ENCODE measurements around the gene POLA2. TPM values are rescaled to one million over a fixed set of nuclear protein-coding genes. Genes with fewer than 3 reads are reported as not detected.
"Not testable (repeated sequence)": the region's sequence is repeated elsewhere in the genome, so short reads cannot be mapped to it uniquely, and the experiment has no call there.

Gene POLA2
- total RNA-seq, 2 experiments from 2014 or later, result 47.7 to 55.2 TPM

DNA sequence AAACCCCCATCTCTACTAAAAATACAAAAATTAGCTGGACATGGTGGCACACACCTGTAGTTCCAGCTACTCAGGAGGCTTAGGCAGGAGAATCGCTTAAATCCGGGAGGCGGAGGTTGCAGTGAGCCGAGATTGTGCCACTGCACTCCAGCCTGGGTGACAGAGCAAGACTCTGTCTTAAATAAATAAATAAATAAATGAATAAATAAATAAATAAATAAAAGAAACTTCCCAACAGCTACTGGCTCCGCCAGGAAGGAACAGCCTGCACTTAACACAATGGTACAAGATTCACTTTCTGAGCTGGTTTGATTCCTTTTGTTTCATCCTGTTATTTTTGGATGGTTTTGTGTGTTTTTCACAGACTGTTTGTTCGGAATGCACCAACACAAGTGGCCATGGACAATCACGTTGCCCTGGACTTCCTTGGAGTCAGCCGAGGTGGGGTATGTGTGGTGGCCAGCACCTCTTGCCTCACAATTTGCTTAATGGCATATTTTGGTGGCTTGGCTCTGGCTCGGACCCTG, 13.5 kb upstream of the POLA2 start:
- H3K36me3 Mint-ChIP-seq (ENCODE audit: low read depth); H3K27ac Mint-ChIP-seq; POLR2A ChIA-PET; H3K4me3 Mint-ChIP-seq; H3K4me1 Mint-ChIP-seq; H3K27me3 Mint-ChIP-seq; H3K9me3 Mint-ChIP-seq; DNase-seq: not testable (repeated sequence)
- CTCF ChIA-PET, result interaction anchor here (1.1 kb wide), 2 partner anchors 48 to 402 kb away, joined by 3 read pairs; no protein-coding TSS in a partner anchor

GRCh38 chr11:65251476-65251875, 10.3 kb upstream of the POLA2 start:
- ChIA-PET CTCF (interaction anchor here (1.0 to 2.0 kb wide), 4 partner anchors 14 to 140 kb away, joined by 3 to 9 read pairs (median 6); partner anchors contain the start of gene TM7SF2), POLR2A (no interaction called here)
- Mint-ChIP-seq H3K4me3 (no peak overlapping the region), H3K9me3 (no peaks in the 10 kb centered on the region), H3K36me3 (ENCODE audit: low read depth) (no peaks in the 10 kb centered on the region), H3K27me3 (peaks cover 3% of the 10 kb centered on the region), H3K4me1 (no peaks in the 10 kb centered on the region), H3K27ac (no peak overlapping the region)
- no peak for DNase-seq

DNA sequence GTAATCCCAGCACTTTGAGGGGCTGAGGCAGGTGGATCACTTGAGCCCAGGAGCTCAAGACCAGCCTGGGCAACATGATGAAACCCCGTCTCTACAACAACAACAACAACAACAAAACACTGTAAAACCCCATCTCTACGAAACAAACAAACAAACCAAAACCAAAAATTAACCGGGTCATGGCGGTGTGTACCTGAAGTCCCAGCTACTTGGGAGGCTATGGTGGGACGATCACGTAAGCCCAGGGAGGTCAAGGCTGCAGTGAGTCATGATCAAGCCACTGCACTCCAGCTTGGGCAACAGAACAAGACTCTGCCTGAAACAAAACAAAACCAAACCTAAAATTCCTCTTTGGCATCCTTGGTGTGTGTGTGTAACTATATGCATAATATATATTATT, 7.0 kb upstream of the POLA2 start:
- no peak for DNase-seq
- peaks cover 3% of the 10 kb centered on the region for H3K27me3 Mint-ChIP-seq
- no peak overlapping the region for H3K4me3 Mint-ChIP-seq
- POLR2A ChIA-PET, result no interaction called here
- no peaks in the 10 kb centered on the region for H3K36me3 Mint-ChIP-seq (ENCODE audit: low read depth)
- H3K9me3 Mint-ChIP-seq, result no peaks in the 10 kb centered on the region
- peaks cover 9% of the 10 kb centered on the region for H3K4me1 Mint-ChIP-seq
- CTCF ChIA-PET, result interaction anchor here (1.1 to 2.1 kb wide), 2 partner anchors 10 to 75 kb away, joined by 4 to 5 read pairs; no protein-coding TSS in a partner anchor
- no peak overlapping the region for H3K27ac Mint-ChIP-seq

DNA sequence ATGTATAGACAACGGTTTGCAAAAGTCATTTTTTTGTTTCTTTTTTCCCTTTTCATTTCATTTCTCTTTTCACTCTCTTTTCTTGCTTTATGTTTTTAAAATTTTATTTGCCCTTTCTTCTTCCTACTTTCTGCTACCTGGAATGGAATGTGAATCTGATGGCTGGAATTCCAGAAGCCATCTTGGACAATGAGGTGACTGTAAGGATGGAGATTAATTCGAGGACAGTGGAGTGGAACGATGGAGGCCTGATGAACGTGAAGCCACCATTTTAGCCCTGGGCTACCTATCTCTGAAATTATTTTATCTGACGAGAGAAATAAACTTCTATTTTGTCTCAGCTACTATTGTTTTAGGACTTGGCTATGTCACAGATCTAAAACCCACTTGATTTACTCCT, 2.8 kb upstream of the POLA2 start:
- Mint-ChIP-seq H3K27ac (peak overlapping the region; percentile 46), H3K27me3 (peaks cover 3% of the 10 kb centered on the region), H3K9me3 (no peaks in the 10 kb centered on the region), H3K4me3 (no peak overlapping the region), H3K36me3 (ENCODE audit: low read depth) (peaks cover 5% of the 10 kb centered on the region), H3K4me1 (peaks cover 40% of the 10 kb centered on the region)
- ChIA-PET CTCF (interaction anchor here (0.7 to 1.1 kb wide), 3 partner anchors 9 to 57 kb away, joined by 3 to 4 read pairs (median 3); no protein-coding TSS in a partner anchor), POLR2A (no interaction called here)
- no peak for DNase-seq

- POLR2A ChIA-PET, result no interaction called here
- H3K27ac Mint-ChIP-seq, result no peak overlapping the region
- peaks cover 50% of the 10 kb centered on the region for H3K4me1 Mint-ChIP-seq
- CTCF ChIA-PET, result no interaction called here
- no peak overlapping the region for H3K4me3 Mint-ChIP-seq
- no peak for DNase-seq
- peaks cover 11% of the 10 kb centered on the region for H3K36me3 Mint-ChIP-seq (ENCODE audit: low read depth)
- no peaks in the 10 kb centered on the region for H3K27me3 Mint-ChIP-seq
- H3K9me3 Mint-ChIP-seq, result no peaks in the 10 kb centered on the region
Measured at GRCh38 chr11:65260302-65260701, 1.5 kb upstream of the POLA2 start.

GRCh38 chr11:65260756-65261590, 789 bp upstream of the POLA2 start:
- peak overlapping the region; percentile 95 for H3K27ac Mint-ChIP-seq
- ChIA-PET CTCF (interaction anchor here (1.0 to 2.1 kb wide), 6 partner anchors 11 to 69 kb away, joined by 3 to 7 read pairs (median 6); partner anchors contain the start of gene CDC42EP2), POLR2A (interaction anchor here (0.9 to 1.0 kb wide), 2 partner anchors 54 to 238 kb away, joined by 4 read pairs; partner anchors contain the start of gene MALAT1)
- H3K9me3 Mint-ChIP-seq, result no peaks in the 10 kb centered on the region
- H3K36me3 Mint-ChIP-seq (ENCODE audit: low read depth), result peaks cover 13% of the 10 kb centered on the region
- peaks cover 57% of the 10 kb centered on the region for H3K4me1 Mint-ChIP-seq
- H3K4me3 Mint-ChIP-seq, result peak overlapping the region; percentile 97
- no peaks in the 10 kb centered on the region for H3K27me3 Mint-ChIP-seq
- no peak for DNase-seq

- CTCF ChIA-PET, result interaction anchor here (0.7 to 2.1 kb wide), 9 partner anchors 15 to 244 kb away, joined by 3 to 7 read pairs (median 5); partner anchors contain the start of gene CDC42EP2
- peak overlapping the region; percentile 97 for H3K4me3 Mint-ChIP-seq
- H3K27ac Mint-ChIP-seq, result peak overlapping the region; percentile 95
- POLR2A ChIA-PET, result interaction anchor here (0.5 to 1.1 kb wide), 3 partner anchors 10 to 165 kb away, joined by 3 read pairs; partner anchors contain the start of gene ZNHIT2
- peaks cover 22% of the 10 kb centered on the region for H3K36me3 Mint-ChIP-seq (ENCODE audit: low read depth)
- peaks cover 63% of the 10 kb centered on the region for H3K4me1 Mint-ChIP-seq
- peak; percentile 62 for DNase-seq
- H3K27me3 Mint-ChIP-seq, result no peaks in the 10 kb centered on the region
- H3K9me3 Mint-ChIP-seq, result no peaks in the 10 kb centered on the region
Measured at GRCh38 chr11:65262381-65262680, 569 bp downstream of the POLA2 start.

DNA sequence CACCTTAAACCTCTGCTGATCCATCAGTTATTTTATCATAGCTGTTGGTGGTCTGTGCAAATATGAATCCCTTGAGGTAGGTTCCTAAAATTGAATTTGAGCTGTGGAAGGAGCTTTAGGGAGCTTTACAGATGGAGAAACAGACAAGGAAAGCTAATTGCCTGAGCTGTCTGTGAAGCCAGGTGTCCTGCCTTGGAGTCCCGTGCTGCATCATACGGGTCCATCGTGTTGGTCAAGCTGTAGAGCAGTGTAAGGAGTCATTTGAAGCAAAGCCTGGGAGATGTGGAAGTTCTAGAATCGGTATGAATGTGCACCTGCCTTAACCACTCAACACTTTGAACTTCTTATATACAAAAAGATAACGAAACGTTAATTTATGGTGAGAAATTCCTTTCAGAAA, 1.0 kb downstream of the POLA2 start:
- ChIA-PET POLR2A (interaction anchor here (0.5 to 1.1 kb wide), 2 partner anchors 9 to 165 kb away, joined by 3 read pairs; no protein-coding TSS in a partner anchor), CTCF (interaction anchor here (0.5 to 2.1 kb wide), 10 partner anchors 12 to 244 kb away, joined by 3 to 7 read pairs (median 4); partner anchors contain the start of gene CDC42EP2)
- Mint-ChIP-seq H3K9me3 (no peaks in the 10 kb centered on the region), H3K4me3 (peak overlapping the region; percentile 97), H3K27ac (peak overlapping the region; percentile 95), H3K27me3 (no peaks in the 10 kb centered on the region), H3K4me1 (peaks cover 63% of the 10 kb centered on the region), H3K36me3 (ENCODE audit: low read depth) (peaks cover 24% of the 10 kb centered on the region)
- no peak for DNase-seq

DNA sequence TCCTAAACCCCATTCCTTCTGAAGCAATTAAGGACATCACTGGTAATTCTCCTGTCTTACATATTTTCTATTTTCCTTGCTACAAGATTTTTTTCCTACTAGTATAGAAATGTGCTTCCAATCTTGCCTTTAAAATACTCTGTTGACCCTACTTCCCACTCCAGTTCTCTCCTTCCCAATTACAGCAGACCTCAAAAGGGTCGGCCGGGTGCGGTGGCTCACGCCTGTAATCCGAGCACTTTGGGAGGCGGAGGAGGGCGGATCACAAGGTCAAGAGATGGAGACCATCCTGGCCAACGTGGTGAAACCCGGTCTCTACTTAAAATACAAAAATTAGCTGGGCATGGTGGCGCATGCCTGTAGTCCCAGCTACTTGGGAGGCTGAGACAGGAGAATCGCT, 3.0 kb downstream of the POLA2 start:
- H3K9me3 Mint-ChIP-seq, H3K27me3 Mint-ChIP-seq, DNase-seq, POLR2A ChIA-PET, H3K27ac Mint-ChIP-seq: not testable (repeated sequence)
- H3K4me3 Mint-ChIP-seq, result peak overlapping the region; percentile 10
- H3K36me3 Mint-ChIP-seq (ENCODE audit: low read depth), result peaks cover 32% of the 10 kb centered on the region
- H3K4me1 Mint-ChIP-seq, result peaks cover 55% of the 10 kb centered on the region
- CTCF ChIA-PET, result interaction anchor here (0.9 to 2.3 kb wide), 4 partner anchors 8 to 253 kb away, joined by 3 to 9 read pairs (median 6); no protein-coding TSS in a partner anchor

DNA sequence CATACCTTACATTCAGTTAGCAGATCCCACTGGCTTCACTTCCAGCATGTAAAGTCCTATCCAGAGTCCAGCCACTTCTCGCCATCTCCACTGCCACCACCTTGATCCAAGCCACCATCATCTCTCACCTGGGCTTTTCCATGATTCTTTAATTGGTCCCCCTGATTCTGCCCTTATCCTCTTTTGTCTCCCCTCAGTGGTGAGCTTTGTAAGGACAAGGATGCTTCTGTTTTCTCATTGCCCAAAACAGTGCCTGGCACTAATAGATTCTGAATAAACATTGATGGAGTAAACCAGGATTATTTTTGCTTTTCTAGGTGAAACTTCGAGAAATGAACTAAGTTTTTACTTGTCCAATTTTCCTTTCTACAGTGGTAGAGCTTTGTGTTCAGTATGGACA, 4.4 kb downstream of the POLA2 start:
- no peaks in the 10 kb centered on the region for H3K9me3 Mint-ChIP-seq
- peak overlapping the region; percentile 22 for H3K27ac Mint-ChIP-seq
- no peaks in the 10 kb centered on the region for H3K27me3 Mint-ChIP-seq
- DNase-seq, result peak; percentile 36
- peaks cover 41% of the 10 kb centered on the region for H3K36me3 Mint-ChIP-seq (ENCODE audit: low read depth)
- peaks cover 44% of the 10 kb centered on the region for H3K4me1 Mint-ChIP-seq
- ChIA-PET CTCF (interaction anchor here (1.4 to 2.6 kb wide), 5 partner anchors 8 to 286 kb away, joined by 3 to 9 read pairs (median 8); no protein-coding TSS in a partner anchor), POLR2A (no interaction called here)
- no peak overlapping the region for H3K4me3 Mint-ChIP-seq

DNA sequence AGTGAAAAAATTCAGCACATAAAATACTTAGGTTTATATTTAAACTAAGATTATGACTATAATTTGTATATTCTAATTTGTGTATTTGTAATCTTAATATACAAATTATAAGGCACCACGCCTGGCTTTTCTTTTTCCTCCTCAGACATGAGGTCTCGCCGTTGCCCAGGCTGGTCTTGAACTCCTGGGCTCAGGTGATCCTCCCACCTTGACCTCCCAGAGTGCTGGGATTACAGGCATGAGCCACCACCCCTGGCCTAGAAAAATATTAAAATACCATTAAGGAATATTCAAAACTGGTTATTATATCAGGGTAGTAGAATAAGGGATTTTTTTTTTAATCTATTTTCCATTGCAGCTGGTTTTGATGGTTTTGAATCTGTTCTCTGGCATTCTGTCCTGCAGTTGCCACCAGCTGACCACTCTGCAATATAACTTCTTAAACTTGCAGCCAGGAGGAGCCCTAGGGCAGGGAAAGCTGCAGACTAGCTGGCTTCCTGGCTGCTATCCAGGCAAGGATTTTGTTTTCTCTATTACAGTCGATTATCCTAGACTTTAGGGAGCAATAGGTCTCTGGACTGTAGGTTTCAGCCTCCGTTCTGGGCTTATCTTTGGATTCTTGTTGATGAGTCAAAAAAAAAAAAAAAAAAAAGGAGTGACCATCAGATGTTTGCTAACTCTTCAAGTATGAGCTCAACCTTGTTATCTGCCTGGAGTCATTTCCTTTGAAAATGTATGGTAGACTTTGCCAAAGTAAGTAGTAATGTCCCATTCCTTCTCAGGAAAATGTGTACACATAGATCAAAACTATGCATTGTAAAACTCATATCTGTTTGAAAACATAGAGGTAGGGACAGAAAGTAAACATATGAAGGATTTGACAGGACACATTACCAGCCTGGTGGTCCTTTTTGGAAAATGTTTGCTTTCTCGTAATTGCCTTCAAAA, 13.2 kb downstream of the POLA2 start:
- Mint-ChIP-seq H3K4me1 (peaks cover 9% of the 10 kb centered on the region), H3K36me3 (ENCODE audit: low read depth) (peaks cover 48% of the 10 kb centered on the region), H3K9me3 (no peaks in the 10 kb centered on the region), H3K27ac (peak overlapping the region; percentile 33), H3K27me3 (no peaks in the 10 kb centered on the region), H3K4me3 (no peak overlapping the region)
- ChIA-PET CTCF (interaction anchor here (0.6 to 3.1 kb wide), 13 partner anchors 10 to 1356 kb away, joined by 3 to 24 read pairs (median 3); partner anchors contain the start of gene CDC42EP2), POLR2A (no interaction called here)
- peak; percentile 53 for DNase-seq

DNA sequence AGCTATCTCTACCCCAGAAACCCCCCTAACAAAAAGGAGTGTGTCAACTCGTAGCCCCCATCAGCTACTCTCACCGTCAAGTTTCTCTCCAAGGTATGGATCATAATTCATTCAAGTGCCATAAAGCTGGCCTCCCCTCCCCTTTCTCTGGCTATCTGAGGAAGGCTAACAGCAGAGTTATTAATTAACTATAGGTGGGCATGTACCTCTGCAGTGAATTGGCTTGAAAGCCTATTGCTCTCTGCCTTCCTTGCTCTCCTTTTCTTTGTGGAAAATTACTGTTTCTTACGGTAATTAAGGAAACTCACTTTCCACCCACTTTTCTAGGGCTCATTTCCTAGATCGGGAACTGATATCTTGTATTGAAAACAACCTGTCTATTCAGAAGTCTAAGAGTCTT, 14.1 kb downstream of the POLA2 start:
- H3K27me3 Mint-ChIP-seq, result no peaks in the 10 kb centered on the region
- ChIA-PET POLR2A (no interaction called here), CTCF (interaction anchor here (0.6 to 3.1 kb wide), 5 partner anchors 13 to 1355 kb away, joined by 3 to 24 read pairs (median 3); partner anchors contain the start of gene CDC42EP2)
- H3K9me3 Mint-ChIP-seq, result no peaks in the 10 kb centered on the region
- H3K36me3 Mint-ChIP-seq (ENCODE audit: low read depth), result peaks cover 44% of the 10 kb centered on the region
- no peak overlapping the region for H3K27ac Mint-ChIP-seq
- peaks cover 11% of the 10 kb centered on the region for H3K4me1 Mint-ChIP-seq
- no peak for DNase-seq
- no peak overlapping the region for H3K4me3 Mint-ChIP-seq
